Measurements from ENCODE around the gene AKNA. TPM values are rescaled to one million over a fixed set of nuclear protein-coding genes. Genes with fewer than 3 reads are reported as not detected.
"Not testable (repeated sequence)": the region's sequence is repeated elsewhere in the genome, so short reads cannot be mapped to it uniquely, and the experiment has no call there.

AKNA gene
- total and polyA plus RNA-seq, 4 donors: 29.5 to 79.5 (median 48.6) TPM

GRCh38 chr9:114327749-114328148, 60.0 kb downstream of the AKNA start:
- 94 to 98% methylated on average over 8 of the region's 8 CpGs for WGBS, 2 donors
- H3K4me3 ChIP-seq: no peak overlapping the region
- ATAC-seq (ENCODE audit: insufficient read depth, low FRiP score) (no peak), DNase-seq (no peak)
- no peak for TF ChIP-seq CTCF (IDR thresholded peaks at IDR 0.05; ENCODE audit: control extremely low read depth, extremely low read depth)
- H3K36me3 ChIP-seq (ENCODE audit: control insufficient read depth in 4 of 4, insufficient read depth in 4 of 4, low read length in 4 of 4): no peaks in the 10 kb centered on the region
- no peaks in the 10 kb centered on the region for H3K27me3 ChIP-seq (ENCODE audit: control insufficient read depth in 3 of 3, insufficient read depth in 3 of 3, low read length in 2 of 3)
- no peak overlapping the region for H3K9ac ChIP-seq (ENCODE audit: insufficient read depth in 1 of 2, low read length in 2 of 2)
- H3K9me3 ChIP-seq (ENCODE audit: control insufficient read depth in 4 of 4, insufficient read depth in 3 of 4, low read length in 3 of 4): no peaks in the 10 kb centered on the region
- peaks cover 0 to 5% (median 1%) of the 10 kb centered on the region in 5 donors for H3K4me1 ChIP-seq (ENCODE audit: control insufficient read depth in 5 of 5, insufficient read depth in 5 of 5, low read length in 5 of 5)
- no peak overlapping the region for H3K27ac ChIP-seq (ENCODE audit: low read depth in 1 of 2, low read length in 1 of 2)

- H3K27me3 ChIP-seq (ENCODE audit: control insufficient read depth in 3 of 3, insufficient read depth in 3 of 3, low read length in 2 of 3); H3K27ac ChIP-seq (ENCODE audit: low read depth in 1 of 2, low read length in 1 of 2); ATAC-seq (ENCODE audit: insufficient read depth, low FRiP score); H3K4me3 ChIP-seq; DNase-seq; H3K36me3 ChIP-seq (ENCODE audit: control insufficient read depth in 4 of 4, insufficient read depth in 4 of 4, low read length in 4 of 4); H3K9me3 ChIP-seq (ENCODE audit: control insufficient read depth in 4 of 4, insufficient read depth in 3 of 4, low read length in 3 of 4); H3K9ac ChIP-seq (ENCODE audit: insufficient read depth in 1 of 2, low read length in 2 of 2): not testable (repeated sequence)
- H3K4me1 ChIP-seq (ENCODE audit: control insufficient read depth in 5 of 5, insufficient read depth in 5 of 5, low read length in 5 of 5): peaks cover 0 to 12% (median 1%) of the 10 kb centered on the region in 5 donors
- 77 to 89% methylated on average over 3 of the region's 3 CpGs for WGBS, 2 donors
Observed at GRCh38 chr9:114325684-114326254, 62.0 kb downstream of the AKNA start.

DNA sequence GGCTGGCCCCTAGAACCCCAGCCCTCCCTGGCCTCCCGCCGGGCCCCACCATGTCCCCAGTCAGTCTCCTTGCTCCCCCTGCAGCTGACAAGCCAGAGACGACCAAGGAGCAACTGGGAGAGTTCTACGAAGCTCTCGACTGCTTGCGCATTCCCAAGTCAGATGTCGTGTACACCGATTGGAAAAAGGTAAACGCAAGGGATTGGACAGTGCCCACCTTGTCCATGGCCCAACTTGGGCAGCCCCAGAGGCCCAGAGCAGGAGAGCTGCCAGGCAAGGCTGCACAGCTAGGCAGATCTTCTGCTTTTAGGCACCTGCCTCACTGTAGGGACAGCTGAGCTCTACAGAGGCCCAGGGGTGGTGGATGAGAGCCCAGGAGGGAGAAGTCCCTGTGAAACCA, 62.8 kb downstream of the AKNA start:
- not testable (repeated sequence) for DNase-seq; H3K27me3 ChIP-seq (ENCODE audit: control insufficient read depth in 3 of 3, insufficient read depth in 3 of 3, low read length in 2 of 3); H3K9me3 ChIP-seq (ENCODE audit: control insufficient read depth in 4 of 4, insufficient read depth in 3 of 4, low read length in 3 of 4); H3K27ac ChIP-seq (ENCODE audit: low read depth in 1 of 2, low read length in 1 of 2); ATAC-seq (ENCODE audit: insufficient read depth, low FRiP score); H3K9ac ChIP-seq (ENCODE audit: insufficient read depth in 1 of 2, low read length in 2 of 2); H3K36me3 ChIP-seq (ENCODE audit: control insufficient read depth in 4 of 4, insufficient read depth in 4 of 4, low read length in 4 of 4); H3K4me3 ChIP-seq
- H3K4me1 ChIP-seq (ENCODE audit: control insufficient read depth in 5 of 5, insufficient read depth in 5 of 5, low read length in 5 of 5): peaks cover 0 to 12% (median 1%) of the 10 kb centered on the region in 5 donors
- 84 to 90% methylated on average over 7 of the region's 9 CpGs for WGBS, 2 donors

GRCh38 chr9:114324492-114324891, 63.3 kb downstream of the AKNA start:
- H3K36me3 ChIP-seq (ENCODE audit: control insufficient read depth in 4 of 4, insufficient read depth in 4 of 4, low read length in 4 of 4): no peaks in the 10 kb centered on the region
- H3K27ac ChIP-seq (ENCODE audit: low read depth in 1 of 2, low read length in 1 of 2): no peak overlapping the region
- H3K4me1 ChIP-seq (ENCODE audit: control insufficient read depth in 5 of 5, insufficient read depth in 5 of 5, low read length in 5 of 5): peaks cover 0 to 12% (median 1%) of the 10 kb centered on the region in 5 donors
- DNase-seq (no peak), ATAC-seq (ENCODE audit: insufficient read depth, low FRiP score) (no peak)
- no peak overlapping the region for H3K9ac ChIP-seq (ENCODE audit: insufficient read depth in 1 of 2, low read length in 2 of 2)
- no peaks in the 10 kb centered on the region for H3K27me3 ChIP-seq (ENCODE audit: control insufficient read depth in 3 of 3, insufficient read depth in 3 of 3, low read length in 2 of 3)
- no peak for TF ChIP-seq CTCF (IDR thresholded peaks at IDR 0.05; ENCODE audit: control extremely low read depth, extremely low read depth)
- no peaks in the 10 kb centered on the region for H3K9me3 ChIP-seq (ENCODE audit: control insufficient read depth in 4 of 4, insufficient read depth in 3 of 4, low read length in 3 of 4)
- H3K4me3 ChIP-seq: no peak overlapping the region
- 91 to 94% methylated on average over 8 of the region's 8 CpGs for WGBS, 2 donors

DNA sequence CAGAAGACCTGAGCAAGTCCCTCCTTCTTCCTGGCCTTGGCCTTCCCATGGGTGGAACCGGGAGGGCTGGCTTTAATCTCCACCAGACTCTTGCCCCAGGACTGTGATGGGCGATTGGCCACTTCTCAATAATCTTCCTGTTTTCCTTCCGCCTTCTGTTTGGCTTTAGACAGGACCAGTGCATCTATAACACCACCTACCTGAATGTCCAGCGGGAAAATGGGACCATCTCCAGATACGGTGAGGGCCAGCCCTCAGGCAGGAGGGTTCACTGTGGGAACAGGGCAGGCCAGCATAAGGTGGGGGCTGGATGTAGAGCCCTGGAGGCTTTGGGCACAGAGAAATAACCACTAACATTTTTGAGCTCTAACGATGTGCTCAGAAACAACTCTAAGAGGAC, 63.9 kb downstream of the AKNA start:
- not testable (repeated sequence) for H3K9ac ChIP-seq (ENCODE audit: insufficient read depth in 1 of 2, low read length in 2 of 2); H3K4me1 ChIP-seq (ENCODE audit: control insufficient read depth in 5 of 5, insufficient read depth in 5 of 5, low read length in 5 of 5); H3K36me3 ChIP-seq (ENCODE audit: control insufficient read depth in 4 of 4, insufficient read depth in 4 of 4, low read length in 4 of 4); H3K4me3 ChIP-seq; H3K27ac ChIP-seq (ENCODE audit: low read depth in 1 of 2, low read length in 1 of 2); H3K27me3 ChIP-seq (ENCODE audit: control insufficient read depth in 3 of 3, insufficient read depth in 3 of 3, low read length in 2 of 3); ATAC-seq (ENCODE audit: insufficient read depth, low FRiP score); DNase-seq; H3K9me3 ChIP-seq (ENCODE audit: control insufficient read depth in 4 of 4, insufficient read depth in 3 of 4, low read length in 3 of 4)
- 67 to 79% methylated on average over 6 of the region's 6 CpGs for WGBS, 2 donors

DNA sequence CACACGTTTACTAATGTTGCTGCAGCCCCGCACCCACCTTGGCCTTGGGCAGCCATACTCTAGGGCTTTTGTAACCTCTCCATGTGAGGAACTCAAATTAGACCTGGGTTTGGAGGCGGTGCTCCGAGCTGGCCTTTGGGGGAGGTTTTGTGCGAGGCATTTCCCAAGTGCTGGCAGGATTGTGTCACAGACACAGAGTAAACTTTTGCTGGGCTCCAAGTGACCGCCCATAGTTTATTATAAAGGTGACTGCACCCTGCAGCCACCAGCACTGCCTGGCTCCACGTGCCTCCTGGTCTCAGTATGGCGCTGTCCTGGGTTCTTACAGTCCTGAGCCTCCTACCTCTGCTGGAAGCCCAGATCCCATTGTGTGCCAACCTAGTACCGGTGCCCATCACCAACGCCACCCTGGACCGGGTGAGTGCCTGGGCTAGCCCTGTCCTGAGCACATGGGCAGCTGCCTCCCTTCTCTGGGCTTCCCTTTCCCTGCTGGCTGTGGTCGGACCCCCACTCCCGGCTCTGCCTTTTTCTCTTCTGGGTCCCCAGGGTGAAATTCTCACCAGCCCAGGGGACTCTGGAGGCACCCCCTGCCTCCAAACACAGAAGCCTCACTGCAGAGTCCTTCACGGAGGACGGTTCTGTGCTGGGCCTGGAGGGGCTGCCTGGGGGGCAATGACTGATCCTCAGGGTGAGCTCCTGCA, 64.8 kb downstream of the AKNA start, which contains the start of gene ORM1:
Gene ORM1, plus strand, starts transcription at position 268 of the 701 bp plus-strand sequence. Its CDS starts 36 bp downstream, at position 304.
- not testable (repeated sequence) for H3K36me3 ChIP-seq (ENCODE audit: control insufficient read depth in 4 of 4, insufficient read depth in 4 of 4, low read length in 4 of 4); H3K9ac ChIP-seq (ENCODE audit: insufficient read depth in 1 of 2, low read length in 2 of 2); H3K27me3 ChIP-seq (ENCODE audit: control insufficient read depth in 3 of 3, insufficient read depth in 3 of 3, low read length in 2 of 3); H3K27ac ChIP-seq (ENCODE audit: low read depth in 1 of 2, low read length in 1 of 2); DNase-seq; H3K9me3 ChIP-seq (ENCODE audit: control insufficient read depth in 4 of 4, insufficient read depth in 3 of 4, low read length in 3 of 4); H3K4me3 ChIP-seq; H3K4me1 ChIP-seq (ENCODE audit: control insufficient read depth in 5 of 5, insufficient read depth in 5 of 5, low read length in 5 of 5)
- 67 to 69% methylated on average over 3 to 4 of the region's 15 CpGs for WGBS, 2 donors
- peak; percentile 49 for ATAC-seq (ENCODE audit: insufficient read depth, low FRiP score)

Data from lung (tissue), 12 donors.